NCI-H774 (cell line): ENCODE measurements around the gene MAGEH1.

ENCODE experiments used
- DNase-seq: peaks from one replicate; lab custom pipeline; 2025; lab: John Stamatoyannopoulos, UW

The MAGEH1 gene

DNA sequence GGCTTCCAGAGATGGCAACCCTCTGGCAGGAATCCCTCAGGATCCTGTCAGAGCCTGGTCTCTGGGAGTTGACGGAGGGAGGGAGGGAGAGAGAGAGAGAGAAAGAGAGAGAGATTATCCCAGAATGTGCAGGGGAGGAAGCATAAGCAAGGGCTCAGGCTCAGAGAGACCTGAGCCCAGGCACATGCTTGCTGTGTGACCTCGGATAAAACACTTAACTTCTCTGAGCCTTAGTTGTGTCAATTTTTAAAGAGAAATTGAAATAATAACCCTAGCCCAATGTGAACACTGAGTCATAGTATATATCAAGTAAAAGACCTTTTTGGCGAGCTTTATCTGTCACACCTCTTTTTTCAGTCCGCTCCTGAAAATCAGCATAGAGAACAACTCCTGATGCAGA lies 38.2 kb downstream of the MAGEH1 start:
- no peak for DNase-seq

DNA sequence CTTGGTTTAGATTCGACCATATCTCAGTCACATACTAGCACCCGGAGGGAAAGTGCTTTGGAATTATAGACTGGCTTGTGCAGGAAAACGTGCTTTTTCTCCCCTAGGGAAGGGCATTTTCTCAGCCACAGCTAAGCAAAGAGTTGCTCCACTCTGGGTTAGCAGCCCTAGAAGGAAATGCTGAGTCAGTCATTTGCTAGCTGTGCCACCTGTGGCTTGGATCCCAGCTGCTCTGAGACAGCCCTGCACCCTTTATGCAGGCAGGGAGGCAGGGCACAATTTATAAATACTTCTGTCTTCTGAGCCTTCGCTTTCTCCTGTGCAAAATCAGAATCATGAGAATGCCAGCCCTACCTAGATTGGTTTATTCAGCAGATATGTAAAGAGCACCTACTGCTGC lies 39.0 kb downstream of the MAGEH1 start:
- DNase-seq, result no peak
